SK-N-SH treated with all-trans-retinoic acid at 6 μM for 48 hours (cell line): ENCODE results near the gene LSR.

Experiments
- ATAC-seq: fragments of 200-7000 bp; cut with Tn5 transposase; 3 replicates; pipeline ENCODE4 v1.9.1; 2020; ENCODE audit warnings: mild to moderate bottlenecking, moderate library complexity
- BACH2 ChIP-seq: fragments of 250-450 bp; sonication (Bioruptor Pico); IDR thresholded peaks from 2 replicates; pipeline ENCODE4 v1.9.0; 2021; ENCODE audit warnings: mild to moderate bottlenecking, borderline replicate concordance
- CSDC2 ChIP-seq: fragments of 250-450 bp; sonication (Bioruptor Pico); IDR thresholded peaks from 2 replicates; pipeline ENCODE4 v1.5.0; 2020; ENCODE audit warnings: mild to moderate bottlenecking, moderate library complexity
- ESRRG ChIP-seq: fragments of 250-450 bp; sonication (Bioruptor Pico); IDR thresholded peaks from 2 replicates; pipeline ENCODE4 v1.6.1; 2021; ENCODE audit warnings: mild to moderate bottlenecking
- ISL1 ChIP-seq: fragments of 250-450 bp; sonication (Bioruptor Pico); IDR thresholded peaks from 2 replicates; pipeline ENCODE4 v2.1.2; 2022; ENCODE audit warnings: mild to moderate bottlenecking, moderate library complexity
- OSR1 ChIP-seq: fragments of 250-450 bp; sonication (Bioruptor Pico); IDR thresholded peaks from 2 replicates; pipeline ENCODE4 v1.8.0; 2022; ENCODE audit warnings: moderate library complexity, mild to moderate bottlenecking, inconsistent platforms
- RARB ChIP-seq: fragments of 250-450 bp; sonication (Bioruptor Pico); IDR thresholded peaks from 2 replicates; pipeline ENCODE4 v1.8.0; 2021; ENCODE audit warnings: mild to moderate bottlenecking, moderate library complexity
- SNAI2 ChIP-seq: fragments of 250-450 bp; sonication (Bioruptor Pico); IDR thresholded peaks from 2 replicates; pipeline ENCODE4 v1.5.0; 2020; ENCODE audit warnings: mild to moderate bottlenecking, moderate library complexity
- TCF4 ChIP-seq: fragments of 250-450 bp; sonication (Bioruptor Pico); IDR thresholded peaks from 2 replicates; pipeline ENCODE4 v1.8.0; 2021; ENCODE audit warnings: mild to moderate bottlenecking, moderate library complexity, borderline replicate concordance
- TOX ChIP-seq: fragments of 250-450 bp; sonication (Bioruptor Pico); IDR thresholded peaks from 2 replicates; pipeline ENCODE4 v1.8.0; 2021; ENCODE audit warnings: mild to moderate bottlenecking, moderate library complexity, borderline replicate concordance
- ZC3H10 ChIP-seq: fragments of 250-450 bp; sonication (Bioruptor Pico); IDR thresholded peaks from 2 replicates; pipeline ENCODE4 v1.5.1; 2021; ENCODE audit warnings: mild to moderate bottlenecking, moderate library complexity
- ZFP3 ChIP-seq: fragments of 250-450 bp; sonication (Bioruptor Pico); IDR thresholded peaks from 2 replicates; pipeline ENCODE4 v1.5.0; 2020; ENCODE audit warnings: mild to moderate bottlenecking, moderate library complexity
- ZFP30 ChIP-seq: fragments of 450-650 bp; formaldehyde crosslinking; IDR thresholded peaks from 2 replicates; pipeline ENCODE4 v1.5.0; 2022; ENCODE audit warnings: mild to moderate bottlenecking, moderate library complexity
- ZNF565 ChIP-seq: fragments of 450-650 bp; formaldehyde crosslinking; conservative IDR thresholded peaks from 2 replicates; pipeline ENCODE4 v1.5.0; 2020; ENCODE audit warnings: low read depth, mild to moderate bottlenecking, moderate library complexity
- ZNF70 ChIP-seq: fragments of 450-650 bp; formaldehyde crosslinking; IDR thresholded peaks from 2 replicates; pipeline ENCODE4 v1.5.0; 2020; ENCODE audit warnings: mild to moderate bottlenecking, moderate library complexity
- ZNF8 ChIP-seq: fragments of 450-650 bp; formaldehyde crosslinking; IDR thresholded peaks from 2 replicates; pipeline ENCODE4 v1.5.0; 2020; ENCODE audit warnings: mild to moderate bottlenecking, moderate library complexity
- TF ChIP-seq, protein P1 (sequence below): fragments of 250-450 bp; sonication (Bioruptor Pico); IDR thresholded peaks from 2 replicates; pipeline ENCODE4 v1.5.0; 2020; ENCODE audit warnings: mild to moderate bottlenecking, moderate library complexity
- TF ChIP-seq, protein P2 (sequence below): fragments of 250-450 bp; sonication (Bioruptor Pico); IDR thresholded peaks from 2 replicates; pipeline ENCODE4 v1.5.1; 2020; ENCODE audit warnings: low read depth, mild to moderate bottlenecking, moderate library complexity
- TF ChIP-seq, protein P3 (sequence below): fragments of 250-450 bp; sonication (Bioruptor Pico); IDR thresholded peaks from 2 replicates; pipeline ENCODE4 v1.5.1; 2021; ENCODE audit warnings: mild to moderate bottlenecking, moderate library complexity
- TF ChIP-seq, protein P4 (sequence below): fragments of 250-450 bp; sonication (Bioruptor Pico); IDR thresholded peaks from 2 replicates; pipeline ENCODE4 v1.8.0; 2021; ENCODE audit warnings: low read depth, mild to moderate bottlenecking, moderate library complexity, borderline replicate concordance

Gene LSR

DNA sequence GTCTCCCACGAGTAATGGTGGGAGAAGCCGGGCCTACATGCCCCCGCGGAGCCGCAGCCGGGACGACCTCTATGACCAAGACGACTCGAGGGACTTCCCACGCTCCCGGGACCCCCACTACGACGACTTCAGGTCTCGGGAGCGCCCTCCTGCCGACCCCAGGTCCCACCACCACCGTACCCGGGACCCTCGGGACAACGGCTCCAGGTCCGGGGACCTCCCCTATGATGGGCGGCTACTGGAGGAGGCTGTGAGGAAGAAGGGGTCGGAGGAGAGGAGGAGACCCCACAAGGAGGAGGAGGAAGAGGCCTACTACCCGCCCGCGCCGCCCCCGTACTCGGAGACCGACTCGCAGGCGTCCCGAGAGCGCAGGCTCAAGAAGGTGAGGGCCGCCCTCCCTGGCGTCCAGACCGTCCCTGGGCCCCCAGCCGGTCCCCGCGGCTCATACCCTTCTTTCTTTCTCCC lies 18.6 kb downstream of the LSR start:
- TF ChIP-seq TOX (CRISPR knock-in tag) (no peak), SNAI2 (CRISPR knock-in tag) (no peak), ZNF565 (CRISPR knock-in tag) (no peak), CSDC2 (no peak), ZNF8 (CRISPR knock-in tag) (no peak), RARB (CRISPR knock-in tag) (no peak)
- ATAC-seq = peak; percentile 53

DNA sequence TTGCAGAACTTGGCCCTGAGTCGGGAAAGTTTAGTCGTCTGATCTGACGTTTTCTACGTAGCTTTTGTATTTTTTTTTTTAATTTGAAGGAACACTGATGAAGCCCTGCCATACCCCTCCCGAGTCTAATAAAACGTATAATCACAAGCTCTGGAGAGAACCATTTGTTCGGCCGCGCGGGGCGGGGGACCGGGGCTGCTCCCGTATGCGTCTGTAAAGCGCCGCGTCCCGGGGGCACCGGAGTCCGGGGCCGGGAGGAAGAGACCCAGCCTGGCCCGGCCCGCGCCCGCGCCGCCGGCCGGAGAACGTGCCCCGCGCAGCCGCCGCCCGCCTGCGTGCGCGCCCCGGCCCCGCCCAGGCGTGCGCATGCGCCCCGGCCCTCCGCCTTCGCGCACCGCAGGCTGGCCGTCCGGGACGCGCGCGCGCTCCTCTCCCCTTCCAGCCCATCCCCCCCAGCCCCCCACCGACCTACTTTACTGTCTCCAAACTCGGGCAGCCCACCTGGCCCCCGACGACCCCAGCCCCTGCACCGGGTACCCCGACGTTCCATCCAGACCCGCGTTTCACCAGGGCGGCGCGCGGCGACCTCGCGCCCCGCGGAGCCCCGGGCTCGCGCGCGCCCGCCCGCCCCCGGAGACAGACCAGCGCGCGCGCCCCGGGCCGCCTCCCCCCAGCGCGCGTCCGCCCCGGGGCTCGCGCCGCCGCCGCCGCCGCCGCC lies 19.2 kb downstream of the LSR start:
- TF ChIP-seq, protein P1, sequence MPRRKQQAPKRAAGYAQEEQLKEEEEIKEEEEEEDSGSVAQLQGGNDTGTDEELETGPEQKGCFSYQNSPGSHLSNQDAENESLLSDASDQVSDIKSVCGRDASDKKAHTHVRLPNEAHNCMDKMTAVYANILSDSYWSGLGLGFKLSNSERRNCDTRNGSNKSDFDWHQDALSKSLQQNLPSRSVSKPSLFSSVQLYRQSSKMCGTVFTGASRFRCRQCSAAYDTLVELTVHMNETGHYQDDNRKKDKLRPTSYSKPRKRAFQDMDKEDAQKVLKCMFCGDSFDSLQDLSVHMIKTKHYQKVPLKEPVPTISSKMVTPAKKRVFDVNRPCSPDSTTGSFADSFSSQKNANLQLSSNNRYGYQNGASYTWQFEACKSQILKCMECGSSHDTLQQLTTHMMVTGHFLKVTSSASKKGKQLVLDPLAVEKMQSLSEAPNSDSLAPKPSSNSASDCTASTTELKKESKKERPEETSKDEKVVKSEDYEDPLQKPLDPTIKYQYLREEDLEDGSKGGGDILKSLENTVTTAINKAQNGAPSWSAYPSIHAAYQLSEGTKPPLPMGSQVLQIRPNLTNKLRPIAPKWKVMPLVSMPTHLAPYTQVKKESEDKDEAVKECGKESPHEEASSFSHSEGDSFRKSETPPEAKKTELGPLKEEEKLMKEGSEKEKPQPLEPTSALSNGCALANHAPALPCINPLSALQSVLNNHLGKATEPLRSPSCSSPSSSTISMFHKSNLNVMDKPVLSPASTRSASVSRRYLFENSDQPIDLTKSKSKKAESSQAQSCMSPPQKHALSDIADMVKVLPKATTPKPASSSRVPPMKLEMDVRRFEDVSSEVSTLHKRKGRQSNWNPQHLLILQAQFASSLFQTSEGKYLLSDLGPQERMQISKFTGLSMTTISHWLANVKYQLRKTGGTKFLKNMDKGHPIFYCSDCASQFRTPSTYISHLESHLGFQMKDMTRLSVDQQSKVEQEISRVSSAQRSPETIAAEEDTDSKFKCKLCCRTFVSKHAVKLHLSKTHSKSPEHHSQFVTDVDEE (CRISPR knock-in tag) = no peak
- TF ChIP-seq TOX (CRISPR knock-in tag) (no peak), TCF4 (CRISPR knock-in tag) (no peak), ZFP3 (CRISPR knock-in tag) (no peak), CSDC2 (no peak), ZFP30 (no peak)
- TF ChIP-seq, protein P2, sequence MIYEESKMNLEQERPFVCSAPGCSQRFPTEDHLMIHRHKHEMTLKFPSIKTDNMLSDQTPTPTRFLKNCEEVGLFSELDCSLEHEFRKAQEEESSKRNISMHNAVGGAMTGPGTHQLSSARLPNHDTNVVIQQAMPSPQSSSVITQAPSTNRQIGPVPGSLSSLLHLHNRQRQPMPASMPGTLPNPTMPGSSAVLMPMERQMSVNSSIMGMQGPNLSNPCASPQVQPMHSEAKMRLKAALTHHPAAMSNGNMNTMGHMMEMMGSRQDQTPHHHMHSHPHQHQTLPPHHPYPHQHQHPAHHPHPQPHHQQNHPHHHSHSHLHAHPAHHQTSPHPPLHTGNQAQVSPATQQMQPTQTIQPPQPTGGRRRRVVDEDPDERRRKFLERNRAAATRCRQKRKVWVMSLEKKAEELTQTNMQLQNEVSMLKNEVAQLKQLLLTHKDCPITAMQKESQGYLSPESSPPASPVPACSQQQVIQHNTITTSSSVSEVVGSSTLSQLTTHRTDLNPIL (CRISPR knock-in tag) = no peak
- TF ChIP-seq, protein P3, sequence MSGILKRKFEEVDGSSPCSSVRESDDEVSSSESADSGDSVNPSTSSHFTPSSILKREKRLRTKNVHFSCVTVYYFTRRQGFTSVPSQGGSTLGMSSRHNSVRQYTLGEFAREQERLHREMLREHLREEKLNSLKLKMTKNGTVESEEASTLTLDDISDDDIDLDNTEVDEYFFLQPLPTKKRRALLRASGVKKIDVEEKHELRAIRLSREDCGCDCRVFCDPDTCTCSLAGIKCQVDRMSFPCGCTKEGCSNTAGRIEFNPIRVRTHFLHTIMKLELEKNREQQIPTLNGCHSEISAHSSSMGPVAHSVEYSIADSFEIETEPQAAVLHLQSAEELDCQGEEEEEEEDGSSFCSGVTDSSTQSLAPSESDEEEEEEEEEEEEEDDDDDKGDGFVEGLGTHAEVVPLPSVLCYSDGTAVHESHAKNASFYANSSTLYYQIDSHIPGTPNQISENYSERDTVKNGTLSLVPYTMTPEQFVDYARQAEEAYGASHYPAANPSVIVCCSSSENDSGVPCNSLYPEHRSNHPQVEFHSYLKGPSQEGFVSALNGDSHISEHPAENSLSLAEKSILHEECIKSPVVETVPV = no peak
- ATAC-seq = peak; percentile 68

DNA sequence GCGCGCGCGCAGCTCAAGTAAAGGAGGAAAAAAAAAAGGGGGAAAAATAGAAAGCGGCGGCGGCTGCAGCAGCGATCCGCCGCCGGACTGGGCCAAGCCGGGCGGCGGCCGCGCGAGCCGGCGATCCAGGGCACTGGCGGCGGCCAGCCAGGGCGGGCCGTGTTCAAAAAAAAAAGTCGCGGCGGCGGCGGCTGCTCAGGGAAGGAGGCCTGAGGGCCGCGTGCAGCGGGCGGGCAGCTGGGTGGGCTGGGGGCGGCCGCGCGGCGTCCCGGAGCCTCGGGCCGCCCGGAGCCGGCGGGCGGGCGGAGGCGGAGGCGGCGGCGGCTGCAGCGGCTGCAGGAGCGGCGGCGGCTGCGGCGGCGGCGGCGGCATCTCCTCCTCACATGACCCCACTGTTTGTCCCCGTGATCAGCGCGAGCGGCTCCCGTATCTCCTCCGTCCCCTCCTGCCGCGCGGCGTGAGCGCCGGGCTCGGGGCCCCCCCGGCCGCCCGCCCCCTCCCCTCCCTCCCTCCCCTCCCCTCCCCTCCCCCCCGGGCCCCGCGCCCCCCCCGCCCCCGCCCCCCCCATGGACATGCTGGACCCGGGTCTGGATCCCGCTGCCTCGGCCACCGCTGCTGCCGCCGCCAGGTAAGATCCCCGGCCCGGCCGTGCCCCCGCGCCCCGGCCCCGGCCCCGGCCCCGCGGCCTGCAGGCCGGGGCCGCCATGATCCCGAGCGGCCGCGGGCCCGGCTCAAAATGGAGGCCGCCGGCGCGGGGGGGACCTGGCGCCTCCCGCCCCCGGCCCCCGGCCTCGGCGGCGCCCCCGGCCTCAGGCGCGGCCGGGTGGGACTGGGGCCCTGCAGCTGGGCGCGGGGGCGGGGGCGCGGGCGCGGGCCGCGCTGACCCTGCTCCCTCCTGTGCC lies 20.0 kb downstream of the LSR start, which contains the start of gene USF2:
TSS of gene USF2 (plus strand) at position 427 of the 902 bp plus-strand sequence. CDS start at position 567, 140 bp downstream.
- TF ChIP-seq ZNF70 (no peak), OSR1 (CRISPR knock-in tag) (no peak), ZNF8 (CRISPR knock-in tag) (no peak), ISL1 (CRISPR knock-in tag) (no peak), ESRRG (CRISPR knock-in tag) (no peak), BACH2 (CRISPR knock-in tag) (no peak), RARB (CRISPR knock-in tag) (no peak), ZC3H10 (no peak), ZFP3 (CRISPR knock-in tag) (no peak), TCF4 (CRISPR knock-in tag) (no peak), TOX (CRISPR knock-in tag) (no peak), ZFP30 (no peak)
- TF ChIP-seq, protein P3 = no peak
- TF ChIP-seq, protein P4, sequence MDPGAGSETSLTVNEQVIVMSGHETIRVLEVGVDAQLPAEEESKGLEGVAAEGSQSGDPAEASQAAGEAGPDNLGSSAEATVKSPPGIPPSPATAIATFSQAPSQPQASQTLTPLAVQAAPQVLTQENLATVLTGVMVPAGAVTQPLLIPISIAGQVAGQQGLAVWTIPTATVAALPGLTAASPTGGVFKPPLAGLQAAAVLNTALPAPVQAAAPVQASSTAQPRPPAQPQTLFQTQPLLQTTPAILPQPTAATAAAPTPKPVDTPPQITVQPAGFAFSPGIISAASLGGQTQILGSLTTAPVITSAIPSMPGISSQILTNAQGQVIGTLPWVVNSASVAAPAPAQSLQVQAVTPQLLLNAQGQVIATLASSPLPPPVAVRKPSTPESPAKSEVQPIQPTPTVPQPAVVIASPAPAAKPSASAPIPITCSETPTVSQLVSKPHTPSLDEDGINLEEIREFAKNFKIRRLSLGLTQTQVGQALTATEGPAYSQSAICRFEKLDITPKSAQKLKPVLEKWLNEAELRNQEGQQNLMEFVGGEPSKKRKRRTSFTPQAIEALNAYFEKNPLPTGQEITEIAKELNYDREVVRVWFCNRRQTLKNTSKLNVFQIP (CRISPR knock-in tag) = no peak
- TF ChIP-seq, protein P1 (CRISPR knock-in tag) = no peak
- peak; percentile 19; the same call in 2 of the 3 replicates for ATAC-seq
